GM12878 (cell line): ENCODE measurements around the gene DLG2. TPM values are rescaled to one million over a fixed set of nuclear protein-coding genes. Genes with fewer than 3 reads are reported as not detected.

Experiments
- ATAC-seq: fragments of 200-7000 bp; cut with Tn5 transposase; 3 replicates; pipeline ENCODE4 v1.9.1; 2020; ENCODE audit warnings: mild to moderate bottlenecking, moderate library complexity
- BruUV-seq: library from RNA; stranded (reverse); fragments of 400-500 nt; replicated peaks from 2 replicates; lab custom pipeline; 2021; lab: Mats Ljungman, UMichigan
- CTCF ChIA-PET: fragments of 300-600 bp; sonication (Branson Sonifier 250); formaldehyde crosslinking; extraction: SDS; loops from one replicate; lab custom pipeline; 2021; ENCODE audit warnings: inconsistent platforms; lab: Yijun Ruan, JAX
- POLR2A ChIA-PET: fragments of 350-600 bp; formaldehyde crosslinking; extraction: SDS; loops from one replicate; lab custom pipeline; 2021; ENCODE audit warnings: inconsistent platforms; lab: Charles Lee
- RAD21 ChIA-PET: fragments of 300-600 bp; sonication (Branson Sonifier 250); formaldehyde crosslinking; loops from one replicate; lab custom pipeline; 2023; ENCODE audit warnings: antibody characterized with exemption; ENCODE audit not compliant: unreplicated experiment; lab: Charles Lee
- SMC1A ChIA-PET: fragments of 300-600 bp; sonication (Branson Sonifier 250); formaldehyde crosslinking; loops from one replicate; lab custom pipeline; 2023; ENCODE audit not compliant: unreplicated experiment, uncharacterized antibody; lab: Charles Lee
- DNase-seq: peaks from one replicate; pipeline ENCODE4 v3.0.0-alpha.2; 2011; ENCODE audit warnings: low read depth, low spot score
- FAIRE-seq: peaks from 3 replicates; lab custom pipeline; 2011; peaks lifted over from hg19 to GRCh38; lab: Jason Lieb, UNC
- H2AFZ ChIP-seq: 2 replicates; pipeline ENCODE4 v1.6.0; 2011; ENCODE audit warnings: low read depth, low read length, control low read depth; ENCODE audit not compliant: control insufficient read depth
- H3K27ac ChIP-seq: 2 replicates; pipeline ENCODE4 v1.5.1; 2011; ENCODE audit warnings: control low read depth; ENCODE audit not compliant: control insufficient read depth, insufficient read depth
- H3K27me3 ChIP-seq, 2 experiments: replicated peaks in 1 of 2; 2 replicates each; pipeline versions ENCODE4 v1.6.0 to v1.6.1; 2011; ENCODE audit warnings: low read length in 1 of 2; ENCODE audit not compliant: control insufficient read depth in 2 of 2, insufficient read depth in 2 of 2
- H3K36me3 ChIP-seq, 2 experiments: 2 replicates each; pipeline ENCODE4 v1.5.1; 2011; ENCODE audit warnings: low read length in 1 of 2; ENCODE audit not compliant: control insufficient read depth in 2 of 2, insufficient read depth in 2 of 2
- H3K4me1 ChIP-seq: 2 replicates; pipeline ENCODE4 v1.6.1; 2011; ENCODE audit warnings: mild to moderate bottlenecking, low read length, moderate library complexity, mixed read lengths; ENCODE audit not compliant: control insufficient read depth, insufficient read depth
- H3K4me2 ChIP-seq: 2 replicates; pipeline ENCODE4 v1.6.0; 2011; ENCODE audit warnings: control low read depth; ENCODE audit not compliant: control insufficient read depth, insufficient read depth
- H3K4me3 ChIP-seq: fragments of 200-600 bp; sonication (generic); 2 replicates; pipeline ENCODE4 v1.5.1; 2016
- H3K79me2 ChIP-seq: 2 replicates; pipeline ENCODE4 v1.6.0; 2011; ENCODE audit warnings: low read length; ENCODE audit not compliant: control insufficient read depth, insufficient read depth
- H3K9ac ChIP-seq: 2 replicates; pipeline ENCODE4 v1.8.0; 2011; ENCODE audit warnings: low read length, control low read depth, mixed read lengths; ENCODE audit not compliant: control insufficient read depth, insufficient read depth
- H3K9me3 ChIP-seq: replicated peaks from 3 replicates; pipeline ENCODE4 v1.5.1; 2011; ENCODE audit warnings: mild to moderate bottlenecking, low read length; ENCODE audit not compliant: control insufficient read depth, insufficient read depth
- H4K20me1 ChIP-seq: 2 replicates; pipeline ENCODE4 v1.6.0; 2011; ENCODE audit not compliant: control insufficient read depth, insufficient read depth
- BACH1 ChIP-seq: fragments of 450-650 bp; IDR thresholded peaks from 2 replicates; pipeline ENCODE4 v1.6.1; 2017; ENCODE audit warnings: mild to moderate bottlenecking, borderline replicate concordance
- CBFB ChIP-seq: IDR thresholded peaks from 2 replicates; pipeline ENCODE4 v1.6.1; 2016; ENCODE audit warnings: antibody characterized with exemption, low read depth
- CBX3 ChIP-seq: fragments of 200-600 bp; sonication (generic); IDR thresholded peaks from 2 replicates; pipeline ENCODE4 v1.6.1; 2016; ENCODE audit warnings: low read depth, borderline replicate concordance
- CEBPB ChIP-seq, 2 experiments: fragments of 150-350 bp in 1 of 2; IDR thresholded peaks; 2 replicates each; pipeline ENCODE4 v1.6.1; 2012 to 2014; ENCODE audit warnings: low read depth in 2 of 2, low read length in 2 of 2, borderline replicate concordance in 1 of 2, inconsistent platforms in 1 of 2
- EGR1 ChIP-seq, 2 experiments: IDR thresholded peaks; 1 replicate in 1 of 2; 2 replicates in 1 of 2; pipeline ENCODE4 v1.6.1; 2011 to 2012; ENCODE audit warnings: low read depth in 2 of 2, low read length in 2 of 2, borderline replicate concordance in 1 of 2, mild to moderate bottlenecking in 1 of 2, moderate library complexity in 1 of 2
- ELK1 ChIP-seq: IDR thresholded peaks from 2 replicates; pipeline ENCODE4 v1.6.1; 2012; ENCODE audit warnings: low read depth, low read length, improper control_type of control experiment
- EP300 ChIP-seq, 2 experiments: fragments of 150-350 bp in 1 of 2; IDR thresholded peaks; 2 replicates each; pipeline ENCODE4 v1.6.1; 2011 to 2012; ENCODE audit warnings: low read depth in 2 of 2, low read length in 2 of 2, borderline replicate concordance in 1 of 2, improper control_type of control experiment in 1 of 2, inconsistent platforms in 1 of 2; ENCODE audit not compliant: control insufficient read depth in 1 of 2
- FOXK2 ChIP-seq: fragments of 450-650 bp; IDR thresholded peaks from 2 replicates; pipeline ENCODE4 v1.6.1; 2017; ENCODE audit warnings: mild to moderate bottlenecking, moderate library complexity
- NR2C2 ChIP-seq: IDR thresholded peaks from 2 replicates; pipeline ENCODE4 v1.6.1; 2011; ENCODE audit warnings: borderline replicate concordance, low read depth; ENCODE audit not compliant: control insufficient read depth, insufficient read length
- POLR2AphosphoS5 ChIP-seq: IDR thresholded peaks from 2 replicates; pipeline ENCODE4 v1.6.1; 2011; ENCODE audit warnings: mild to moderate bottlenecking, low read length, inconsistent platforms
- SRF ChIP-seq, 2 experiments: IDR thresholded peaks; 2 replicates each; pipeline ENCODE4 v1.6.1; 2011; ENCODE audit warnings: low read depth in 2 of 2, low read length in 2 of 2, mild to moderate bottlenecking in 1 of 2, moderate library complexity in 1 of 2
- TAF1 ChIP-seq: IDR thresholded peaks from 2 replicates; pipeline ENCODE4 v1.6.1; 2011; ENCODE audit warnings: mild to moderate bottlenecking, low read depth, low read length, borderline replicate concordance
- TARDBP ChIP-seq: IDR thresholded peaks from 2 replicates; pipeline ENCODE4 v1.6.1; 2016; ENCODE audit warnings: borderline replicate concordance
- TCF7 ChIP-seq: IDR thresholded peaks from 2 replicates; pipeline ENCODE4 v1.6.1; 2014; ENCODE audit warnings: antibody characterized with exemption, borderline replicate concordance
- WRNIP1 ChIP-seq: IDR thresholded peaks from 2 replicates; pipeline ENCODE4 v1.6.1; 2011; ENCODE audit warnings: low read depth, low read length, improper control_type of control experiment, borderline replicate concordance
- ZBED1 ChIP-seq: IDR thresholded peaks from 2 replicates; pipeline ENCODE4 v1.6.1; 2016; ENCODE audit warnings: borderline replicate concordance
- ZNF24 ChIP-seq: fragments of 450-650 bp; IDR thresholded peaks from 2 replicates; pipeline ENCODE4 v1.6.1; 2017; ENCODE audit warnings: antibody characterized with exemption, mild to moderate bottlenecking
- ZNF384 ChIP-seq: IDR thresholded peaks from 2 replicates; pipeline ENCODE4 v1.6.1; 2012; ENCODE audit warnings: low read depth, mild to moderate bottlenecking, low read length, improper control_type of control experiment, borderline replicate concordance
- ZNF622 ChIP-seq: fragments of 450-650 bp; IDR thresholded peaks from 2 replicates; pipeline ENCODE4 v1.6.1; 2017; ENCODE audit warnings: mild to moderate bottlenecking, inconsistent platforms
- WGBS: methylation state at CpG from one replicate; pipeline ENCODE4 v1.1.6; 2016; ENCODE audit warnings: low lambda C conversion rate; ENCODE audit not compliant: insufficient replicate concordance, insufficient coverage; ENCODE audit errors: missing lambda C conversion rate; 5-methylcytosine and 5-hydroxymethylcytosine counted together
- in situ Hi-C: fragments of 300-500 bp; cut with MboI; formaldehyde crosslinking; loops from 9 replicates; pipeline ENCODE4 v1.14.3; 2018; ENCODE audit warnings: mixed read lengths
- intact Hi-C: fragments of 100-400 bp; cut with micrococcal nuclease; formaldehyde crosslinking; loops from one replicate; pipeline ENCODE4 v1.14.2; 2022; ENCODE audit not compliant: unreplicated experiment
- polyA plus RNA-seq, 11 experiments: library from polyadenylated mRNA; depleted of rRNA in 4 of 11; unstranded in 6 of 11; stranded (reverse) in 5 of 11; fragments of >200 nt; fragmentation: Nextera tagmentation in 4 of 11; fragmentation: Illumina TruSeq in 1 of 11; extraction: Ambion mirVana in 4 of 11; extraction: Trizol in 1 of 11; gene quantifications; 1 replicate in 1 of 11; 2 replicates in 10 of 11; pipeline versions ENCODE4 v1.2.1 to v1.2.3, GENCODE V29; 2011 to 2016; ENCODE audit warnings: inconsistent platforms in 2 of 11, missing spikeins in 2 of 11, low read depth in 1 of 11
- total RNA-seq, 4 experiments: library from RNA; depleted of rRNA in 3 of 4; stranded (reverse); fragments of >200 nt in 3 of 4; fragmentation: Illumina TruSeq in 1 of 4; extraction: Trizol in 1 of 4; gene quantifications; 2 replicates each; pipeline versions ENCODE4 v1.2.1 to v1.2.3, GENCODE V29; 2013 to 2021
- TF ChIP-seq, protein P1 (sequence below): fragments of 450-650 bp; IDR thresholded peaks from 2 replicates; pipeline ENCODE4 v1.6.1; 2016; ENCODE audit warnings: mild to moderate bottlenecking

DLG2 gene
- total and polyA plus RNA-seq, 10 of the 15 experiments (the other 5 are each of a cell fraction or from before 2014, with no cell fraction given): 0.09 to 0.98 (median 0.35) TPM

DNA sequence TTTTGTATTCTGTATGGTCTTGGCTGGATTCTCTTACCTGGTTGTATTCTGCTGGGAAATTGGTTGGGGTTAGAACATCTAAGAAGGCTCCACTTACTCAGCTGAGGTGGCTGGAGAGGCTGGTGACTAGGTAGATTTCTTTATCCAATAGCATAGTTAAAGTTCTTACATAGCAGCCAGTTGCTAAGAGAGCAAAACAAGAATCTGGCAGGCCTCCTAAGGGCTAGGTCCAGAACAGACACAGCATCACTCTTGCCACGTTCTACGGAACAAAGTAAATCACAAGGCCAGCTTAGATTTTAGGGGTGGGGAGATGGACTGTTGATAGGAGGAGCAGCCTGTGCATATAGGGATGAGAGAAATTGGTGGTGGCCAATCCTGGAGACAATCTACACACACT lies 2199.6 kb downstream of the DLG2 start:
- FAIRE-seq (no peak), DNase-seq (no peak), ATAC-seq (no peak)
- Histone ChIP-seq H3K27ac (no peak overlapping the region), H3K9ac (no peak overlapping the region), H3K4me1 (no peaks in the 10 kb centered on the region), H3K4me2 (no peak overlapping the region), H3K79me2 (no peaks in the 10 kb centered on the region), H3K4me3 (no peak overlapping the region), H2AFZ (no peak overlapping the region), H3K9me3 (no peaks in the 10 kb centered on the region)
- in situ Hi-C loops: no loop called here
- RAD21 ChIA-PET: no interaction called here
- CTCF ChIA-PET: no interaction called here
- no TSS peak for BruUV-seq
- POLR2A ChIA-PET: no interaction called here
- 3% methylated on average over 2 of the region's 2 CpGs for WGBS
- SMC1A ChIA-PET: no interaction called here
- no peak for TF ChIP-seq ZBED1
- no peak for TF ChIP-seq TARDBP
- TF ChIP-seq, protein P1, sequence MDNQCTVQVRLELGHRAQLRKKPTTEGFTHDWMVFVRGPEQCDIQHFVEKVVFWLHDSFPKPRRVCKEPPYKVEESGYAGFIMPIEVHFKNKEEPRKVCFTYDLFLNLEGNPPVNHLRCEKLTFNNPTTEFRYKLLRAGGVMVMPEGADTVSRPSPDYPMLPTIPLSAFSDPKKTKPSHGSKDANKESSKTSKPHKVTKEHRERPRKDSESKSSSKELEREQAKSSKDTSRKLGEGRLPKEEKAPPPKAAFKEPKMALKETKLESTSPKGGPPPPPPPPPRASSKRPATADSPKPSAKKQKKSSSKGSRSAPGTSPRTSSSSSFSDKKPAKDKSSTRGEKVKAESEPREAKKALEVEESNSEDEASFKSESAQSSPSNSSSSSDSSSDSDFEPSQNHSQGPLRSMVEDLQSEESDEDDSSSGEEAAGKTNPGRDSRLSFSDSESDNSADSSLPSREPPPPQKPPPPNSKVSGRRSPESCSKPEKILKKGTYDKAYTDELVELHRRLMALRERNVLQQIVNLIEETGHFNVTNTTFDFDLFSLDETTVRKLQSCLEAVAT: no peak
- no peak for TF ChIP-seq SRF (IDR thresholded peaks at IDR 0.05; ENCODE audit: low read depth in 2 of 2, low read length in 2 of 2)
- no peak for TF ChIP-seq TAF1
- no peak for TF ChIP-seq CEBPB (IDR thresholded peaks at IDR 0.05; ENCODE audit: borderline replicate concordance in 1 of 2, low read depth in 2 of 2, low read length in 2 of 2)
- TF ChIP-seq CBFB: no peak
- no peak for TF ChIP-seq TCF7
- TF ChIP-seq WRNIP1: no peak
- no peak for TF ChIP-seq BACH1
- no peak for TF ChIP-seq POLR2AphosphoS5
- no peak for TF ChIP-seq ELK1
- no peak for TF ChIP-seq ZNF622
- TF ChIP-seq EGR1 (IDR thresholded peaks at IDR 0.05; ENCODE audit: borderline replicate concordance in 1 of 2, low read depth in 2 of 2, low read length in 2 of 2): no peak
- no peak for TF ChIP-seq NR2C2
- TF ChIP-seq CBX3: no peak
- no peak for TF ChIP-seq EP300 (IDR thresholded peaks at IDR 0.05; ENCODE audit: borderline replicate concordance in 1 of 2, control insufficient read depth in 1 of 2, low read depth in 2 of 2, low read length in 2 of 2)
- no peak for TF ChIP-seq ZNF384
- no peak for TF ChIP-seq ZNF24
- no peak for TF ChIP-seq FOXK2
- TF ChIP-seq, all 136 proteins: peak for 0
- intact Hi-C loops: no loop called here
- no peaks in the 10 kb centered on the region for H3K27me3 ChIP-seq
- H3K36me3 ChIP-seq: no peaks in the 10 kb centered on the region
- no peaks in the 10 kb centered on the region for H4K20me1 ChIP-seq
